Right atrium auricular region (tissue), 2 donors: ENCODE measurements around the gene MEGF8. TPM values are rescaled to one million over a fixed set of nuclear protein-coding genes. Genes with fewer than 3 reads are reported as not detected.

Source experiments
- DNase-seq: peaks from one replicate; pipeline ENCODE4 v3.0.0-alpha.2; 2019; ENCODE audit warnings: low spot score
- H3K27ac ChIP-seq, 2 donors: fragments of 200-600 bp; sonication (generic); 1 replicate in 1 of 2; 2 replicates in 1 of 2; pipeline ENCODE4 v1.5.1; 2016 to 2019
- H3K27me3 ChIP-seq, 2 donors: fragments of 200-600 bp; sonication (generic); one replicate each; pipeline versions ENCODE4 v1.5.1 to v1.6.0; 2017 to 2019
- H3K36me3 ChIP-seq: fragments of 200-600 bp; sonication (generic); one replicate; pipeline ENCODE4 v1.5.1; 2016
- H3K4me1 ChIP-seq, 2 donors: fragments of 200-600 bp; sonication (generic); one replicate each; pipeline versions ENCODE4 v1.5.1 to v1.6.0; 2017 to 2019
- H3K4me3 ChIP-seq, 2 donors: fragments of 200-600 bp; sonication (generic); 1 replicate in 1 of 2; 2 replicates in 1 of 2; pipeline ENCODE4 v1.5.1; 2017 to 2019; ENCODE audit warnings: mild to moderate bottlenecking in 1 of 2, moderate library complexity in 1 of 2
- H3K9me3 ChIP-seq, 2 donors: fragments of 200-600 bp; sonication (generic); one replicate each; pipeline ENCODE4 v1.5.1; 2019
- CTCF ChIP-seq, 2 donors: fragments of 200-600 bp; sonication (generic); IDR thresholded peaks; one replicate each; pipeline ENCODE4 v1.5.1; 2019; ENCODE audit warnings: antibody characterized with exemption in 2 of 2
- total RNA-seq, 2 donors: library from RNA; depleted of rRNA; stranded (reverse); fragments of >200 nt; gene quantifications; one replicate each; pipeline ENCODE4 v1.1.0, GENCODE V29; 2016

The MEGF8 gene
- total RNA-seq, 2 donors from 2014 or later, result 24.3 to 31.2 TPM

DNA sequence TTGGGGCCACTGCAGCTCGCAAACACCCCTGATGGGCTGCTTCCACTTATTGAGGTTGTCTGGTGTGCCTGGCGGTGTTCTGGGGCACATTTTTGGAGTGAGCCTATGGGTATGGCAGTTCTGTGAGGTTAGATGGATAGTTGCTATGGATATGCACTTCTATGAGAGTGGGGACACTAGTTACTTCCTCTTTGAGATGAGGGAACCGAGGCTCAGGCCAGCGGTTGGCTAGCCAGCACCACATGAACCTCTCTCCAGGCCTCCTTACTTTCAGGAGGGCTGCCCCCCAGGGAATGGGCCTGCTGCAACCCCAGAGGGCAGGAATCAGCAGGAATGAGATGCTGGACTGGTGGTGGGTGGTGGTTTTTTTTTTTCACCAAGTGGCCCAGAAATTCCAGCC lies 37.0 kb upstream of the MEGF8 start:
- Histone ChIP-seq H3K9me3 (no peaks in the 10 kb centered on the region), H3K27ac (no peak overlapping the region), H3K4me1 (peaks cover 0 to 27% of the 10 kb centered on the region in 2 donors), H3K36me3 (peaks cover 63% of the 10 kb centered on the region), H3K27me3 (no peaks in the 10 kb centered on the region), H3K4me3 (no peak overlapping the region)
- DNase-seq, result no peak
- no peak for TF ChIP-seq CTCF (IDR thresholded peaks at IDR 0.05)

DNA sequence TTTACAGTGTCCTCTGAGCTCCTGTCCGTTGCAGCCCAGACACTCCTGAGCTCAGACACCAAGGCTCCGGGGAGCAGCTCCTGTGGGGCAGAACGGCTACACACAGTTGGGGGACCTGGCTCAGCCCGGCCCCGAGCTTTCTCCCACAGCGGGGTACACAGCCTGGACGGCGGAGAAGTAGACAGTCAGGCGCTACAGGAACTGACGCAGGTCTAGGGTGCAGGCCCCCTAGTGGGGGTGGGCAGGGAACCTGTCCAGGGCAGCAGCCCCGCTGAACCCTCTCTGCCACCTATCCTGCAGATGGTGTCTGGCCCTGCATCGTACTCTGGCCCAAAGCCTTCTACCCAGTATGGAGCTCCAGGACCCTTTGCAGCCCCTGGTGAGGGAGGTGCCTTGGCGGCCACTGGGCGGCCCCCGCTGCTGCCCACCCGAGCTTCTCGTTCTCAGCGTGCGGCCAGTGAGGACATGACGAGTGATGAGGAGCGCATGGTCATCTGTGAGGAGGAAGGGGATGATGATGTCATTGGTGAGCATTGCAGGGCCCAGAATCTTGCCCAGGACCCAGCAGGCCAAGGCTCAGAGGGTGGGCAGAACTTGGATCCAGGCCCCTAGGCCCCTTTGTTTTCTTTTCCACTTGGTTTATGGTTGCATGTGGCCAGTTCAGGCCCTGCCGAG lies 36.4 kb upstream of the MEGF8 start:
- Histone ChIP-seq H3K27me3 (no peaks in the 10 kb centered on the region), H3K36me3 (peaks cover 69% of the 10 kb centered on the region), H3K27ac (no peak overlapping the region), H3K4me1 (peaks cover 0 to 26% of the 10 kb centered on the region in 2 donors), H3K9me3 (no peaks in the 10 kb centered on the region), H3K4me3 (no peak overlapping the region)
- no peak for TF ChIP-seq CTCF (IDR thresholded peaks at IDR 0.05)
- no peak for DNase-seq

DNA sequence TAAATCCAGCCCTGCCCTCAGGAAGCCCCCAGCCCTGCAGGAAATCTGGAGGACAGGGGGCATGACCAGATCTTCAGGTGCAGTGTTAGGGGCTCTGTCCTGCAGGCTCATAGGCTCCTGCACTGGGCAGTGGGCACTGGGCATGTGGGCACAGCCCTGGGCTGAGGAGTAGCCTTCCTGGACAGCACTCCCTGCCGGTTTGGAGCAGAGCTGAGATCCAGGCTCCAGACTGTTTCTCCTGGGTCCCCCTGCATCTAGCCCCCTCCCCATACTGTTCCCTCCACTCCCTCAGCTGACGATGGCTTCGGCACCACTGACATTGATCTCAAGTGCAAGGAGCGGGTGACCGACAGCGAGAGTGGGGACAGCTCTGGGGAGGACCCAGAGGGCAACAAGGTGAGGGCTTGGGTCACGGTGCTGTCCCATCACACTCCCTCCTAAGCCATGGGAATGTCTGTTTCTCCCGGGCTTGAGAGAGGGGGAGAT lies 35.8 kb upstream of the MEGF8 start:
- Histone ChIP-seq H3K4me3 (no peak overlapping the region), H3K27ac (no peak overlapping the region), H3K27me3 (no peaks in the 10 kb centered on the region), H3K36me3 (peaks cover 75% of the 10 kb centered on the region), H3K4me1 (peaks cover 0 to 24% of the 10 kb centered on the region in 2 donors), H3K9me3 (no peaks in the 10 kb centered on the region)
- TF ChIP-seq CTCF (IDR thresholded peaks at IDR 0.05), result no peak
- no peak for DNase-seq

DNA sequence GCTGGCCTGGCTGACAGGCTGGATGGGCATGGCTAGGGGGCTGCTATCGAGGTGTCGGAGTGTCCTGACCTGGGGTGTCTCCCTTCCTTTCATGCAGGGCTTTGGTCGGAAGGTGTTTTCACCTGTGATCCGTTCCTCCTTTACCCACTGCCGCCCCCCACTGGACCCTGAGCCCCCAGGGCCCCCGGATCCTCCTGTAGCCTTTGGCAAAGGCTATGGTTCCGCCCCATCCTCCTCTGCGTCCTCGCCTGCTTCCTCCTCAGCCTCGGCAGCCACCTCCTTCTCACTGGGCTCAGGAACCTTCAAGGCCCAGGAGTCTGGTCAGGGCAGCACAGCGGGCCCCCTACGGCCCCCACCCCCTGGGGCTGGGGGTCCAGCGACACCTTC lies 35.3 kb upstream of the MEGF8 start:
- DNase-seq, result no peak
- H3K9me3 ChIP-seq, result no peaks in the 10 kb centered on the region

DNA sequence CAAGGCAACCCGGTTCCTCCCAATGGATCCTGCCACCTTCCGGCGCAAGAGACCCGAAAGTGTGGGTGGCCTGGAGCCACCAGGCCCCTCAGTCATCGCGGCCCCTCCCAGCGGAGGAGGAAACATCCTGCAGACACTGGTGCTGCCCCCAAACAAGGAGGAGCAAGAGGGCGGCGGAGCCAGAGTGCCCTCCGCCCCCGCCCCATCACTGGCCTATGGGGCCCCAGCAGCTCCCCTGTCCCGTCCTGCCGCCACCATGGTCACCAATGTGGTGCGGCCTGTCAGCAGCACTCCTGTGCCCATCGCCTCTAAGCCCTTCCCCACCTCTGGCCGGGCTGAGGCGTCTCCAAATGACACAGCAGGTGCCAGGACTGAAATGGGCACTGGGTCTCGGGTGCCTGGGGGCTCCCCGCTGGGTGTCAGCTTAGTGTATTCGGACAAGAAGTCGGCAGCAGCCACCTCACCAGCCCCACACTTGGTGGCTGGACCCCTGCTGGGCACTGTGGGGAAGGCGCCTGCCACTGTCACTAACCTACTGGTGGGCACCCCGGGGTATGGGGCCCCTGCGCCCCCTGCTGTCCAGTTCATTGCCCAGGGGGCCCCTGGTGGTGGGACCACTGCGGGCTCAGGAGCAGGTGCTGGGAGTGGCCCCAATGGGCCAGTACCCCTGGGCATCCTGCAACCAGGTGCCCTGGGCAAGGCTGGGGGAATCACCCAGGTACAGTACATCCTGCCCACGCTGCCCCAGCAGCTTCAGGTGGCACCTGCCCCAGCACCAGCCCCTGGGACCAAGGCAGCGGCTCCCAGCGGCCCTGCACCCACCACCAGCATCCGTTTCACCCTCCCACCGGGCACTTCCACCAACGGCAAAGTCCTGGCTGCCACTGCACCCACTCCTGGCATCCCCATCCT lies 34.7 kb upstream of the MEGF8 start:
- DNase-seq, result no peak
- H3K36me3 ChIP-seq, result peaks cover 81% of the 10 kb centered on the region
- H3K27me3 ChIP-seq, result no peaks in the 10 kb centered on the region
- H3K9me3 ChIP-seq, result no peaks in the 10 kb centered on the region
- no peak overlapping the region for H3K4me3 ChIP-seq
- peaks cover 0 to 13% of the 10 kb centered on the region in 2 donors for H3K4me1 ChIP-seq
- peak in 1 of 2 donors; percentile 53 for TF ChIP-seq CTCF (IDR thresholded peaks at IDR 0.05)
- H3K27ac ChIP-seq, result no peak overlapping the region

More for the DNA sequence above, 35.3 kb upstream of the MEGF8 start:
- H3K36me3 ChIP-seq, result peaks cover 80% of the 10 kb centered on the region
- no peaks in the 10 kb centered on the region for H3K27me3 ChIP-seq
- TF ChIP-seq CTCF (IDR thresholded peaks at IDR 0.05), result no peak
- no peak overlapping the region for H3K27ac ChIP-seq
- H3K4me1 ChIP-seq, result peaks cover 0 to 19% of the 10 kb centered on the region in 2 donors
- H3K4me3 ChIP-seq, result no peak overlapping the region
